GM23338 (cell line): ENCODE results near the gene PRKCQ. TPM values are rescaled to one million over a fixed set of nuclear protein-coding genes. Genes with fewer than 3 reads are reported as not detected.

Experiments
- ATAC-seq: fragments of 200-7000 bp; cut with Tn5 transposase; 3 replicates; pipeline ENCODE4 v1.9.1; 2020
- DNase-seq: peaks from one replicate; pipeline ENCODE4 v3.0.0-alpha.2; 2015; ENCODE audit warnings: low spot score
- H2AFZ ChIP-seq: fragments of 200-600 bp; sonication (generic); 2 replicates; pipeline ENCODE4 v1.8.0; 2016; ENCODE audit warnings: antibody characterized with exemption, mild to moderate bottlenecking, moderate library complexity
- H3F3A ChIP-seq: fragments of 200-600 bp; sonication (generic); replicated peaks from 2 replicates; pipeline ENCODE4 v1.8.0; 2017; ENCODE audit warnings: antibody characterized with exemption, mixed run types, low read depth
- H3K27ac ChIP-seq: fragments of 200-600 bp; sonication (generic); 2 replicates; pipeline ENCODE4 v1.6.1; 2016; ENCODE audit warnings: low read depth
- H3K27me3 ChIP-seq: fragments of 200-600 bp; sonication (generic); 2 replicates; pipeline ENCODE4 v1.8.0; 2016; ENCODE audit warnings: mild to moderate bottlenecking, mixed run types, moderate library complexity; ENCODE audit not compliant: insufficient read depth
- H3K36me3 ChIP-seq: fragments of 200-600 bp; sonication (generic); 2 replicates; pipeline ENCODE4 v1.8.0; 2016; ENCODE audit warnings: mild to moderate bottlenecking; ENCODE audit not compliant: insufficient read depth
- H3K4me1 ChIP-seq: fragments of 200-600 bp; sonication (generic); 2 replicates; pipeline ENCODE4 v1.8.0; 2016; ENCODE audit warnings: mild to moderate bottlenecking, moderate library complexity; ENCODE audit not compliant: insufficient read depth
- H3K4me2 ChIP-seq: fragments of 200-600 bp; sonication (generic); 2 replicates; pipeline ENCODE4 v1.7.1; 2017; ENCODE audit warnings: mixed run types
- H3K4me3 ChIP-seq: fragments of 200-600 bp; sonication (generic); 2 replicates; pipeline ENCODE4 v1.6.1; 2016; ENCODE audit warnings: mixed run types
- H3K79me2 ChIP-seq: fragments of 200-600 bp; sonication (generic); replicated peaks from 2 replicates; pipeline ENCODE4 v1.8.0; 2017; ENCODE audit warnings: mild to moderate bottlenecking; ENCODE audit not compliant: insufficient read depth
- H3K9me2 ChIP-seq: fragments of 200-600 bp; sonication (generic); 2 replicates; pipeline ENCODE4 v1.8.0; 2017; ENCODE audit not compliant: insufficient read depth
- H4K20me1 ChIP-seq: fragments of 200-600 bp; sonication (generic); replicated peaks from 2 replicates; pipeline ENCODE4 v1.8.0; 2017; ENCODE audit warnings: mild to moderate bottlenecking; ENCODE audit not compliant: insufficient read depth
- H3K27ac Mint-ChIP-seq: 2 replicates; pipeline ENCODE4 v1.8.0; 2020; ENCODE audit warnings: inconsistent platforms, mild to moderate bottlenecking, moderate library complexity, mixed read lengths
- H3K27me3 Mint-ChIP-seq: 3 replicates; pipeline ENCODE4 v1.8.0; 2022; ENCODE audit warnings: low read depth, mild to moderate bottlenecking, moderate library complexity, mixed read lengths, inconsistent platforms; ENCODE audit not compliant: insufficient read depth, poor library complexity
- H3K36me3 Mint-ChIP-seq: 3 replicates; pipeline ENCODE4 v1.8.0; 2021; ENCODE audit warnings: low read depth, mild to moderate bottlenecking, inconsistent platforms, moderate library complexity, mixed read lengths
- H3K4me1 Mint-ChIP-seq: 3 replicates; pipeline ENCODE4 v1.8.0; 2020; ENCODE audit warnings: mild to moderate bottlenecking, inconsistent platforms, mixed read lengths
- H3K4me3 Mint-ChIP-seq: 3 replicates; pipeline ENCODE4 v1.8.0; 2021; ENCODE audit warnings: moderate library complexity, mild to moderate bottlenecking, inconsistent platforms, mixed read lengths
- H3K9me3 Mint-ChIP-seq: 3 replicates; pipeline ENCODE4 v1.8.0; 2020; ENCODE audit warnings: moderate library complexity, mild to moderate bottlenecking, inconsistent platforms, mixed read lengths
- CREB1 ChIP-seq: fragments of 250-450 bp; sonication (Bioruptor Pico); IDR thresholded peaks from 2 replicates; pipeline ENCODE4 v1.5.0; 2020; ENCODE audit warnings: low read depth, mild to moderate bottlenecking, moderate library complexity
- ETS1 ChIP-seq: IDR thresholded peaks from 2 replicates; pipeline ENCODE4 v1.6.1; 2016; ENCODE audit warnings: antibody characterized with exemption
- EZH2 ChIP-seq: fragments of 200-600 bp; sonication (generic); IDR thresholded peaks from one replicate; pipeline ENCODE4 v1.8.0; 2017; ENCODE audit warnings: antibody characterized with exemption, mild to moderate bottlenecking, low read depth; ENCODE audit not compliant: unreplicated experiment
- EZH2phosphoT487 ChIP-seq: fragments of 200-600 bp; sonication (generic); IDR thresholded peaks from one replicate; pipeline ENCODE4 v1.8.1; 2018; ENCODE audit warnings: antibody characterized with exemption; ENCODE audit not compliant: unreplicated experiment
- JUNB ChIP-seq: IDR thresholded peaks from one replicate; pipeline ENCODE4 v1.6.1; 2016; ENCODE audit warnings: antibody characterized with exemption; ENCODE audit not compliant: unreplicated experiment
- NANOG ChIP-seq: IDR thresholded peaks from 2 replicates; pipeline ENCODE4 v1.6.1; 2016; ENCODE audit warnings: antibody characterized with exemption, borderline replicate concordance
- POLR2AphosphoS5 ChIP-seq: IDR thresholded peaks from 2 replicates; pipeline ENCODE4 v1.6.1; 2016; ENCODE audit warnings: antibody characterized with exemption, low read depth
- REST ChIP-seq: IDR thresholded peaks from one replicate; pipeline ENCODE4 v1.6.1; 2018; ENCODE audit warnings: antibody characterized with exemption; ENCODE audit not compliant: unreplicated experiment
- STAT1 ChIP-seq: IDR thresholded peaks from one replicate; pipeline ENCODE4 v1.6.1; 2016; ENCODE audit warnings: antibody characterized with exemption; ENCODE audit not compliant: unreplicated experiment
- ZNF114 ChIP-seq: fragments of 250-450 bp; sonication (Bioruptor Pico); IDR thresholded peaks from 2 replicates; pipeline ENCODE4 v1.5.0; 2020; ENCODE audit warnings: mild to moderate bottlenecking, moderate library complexity
- ZNF331 ChIP-seq: fragments of 250-450 bp; sonication (Bioruptor Pico); IDR thresholded peaks from 2 replicates; pipeline ENCODE4 v1.5.0; 2020; ENCODE audit warnings: low read depth, mild to moderate bottlenecking, moderate library complexity
- ZNF462 ChIP-seq: fragments of 250-450 bp; sonication (Bioruptor Pico); IDR thresholded peaks from 2 replicates; pipeline ENCODE4 v1.5.0; 2020; ENCODE audit warnings: mild to moderate bottlenecking, moderate library complexity
- long read RNA-seq: library from polyadenylated mRNA; unstranded; transcript quantifications from one replicate; pipeline ENCODE4 v2.0.0, GENCODE V29; 2020; ENCODE audit not compliant: unreplicated experiment
- polyA plus RNA-seq: library from polyadenylated mRNA; unstranded; fragments of >200 nt; fragmentation: Nextera tagmentation; extraction: Ambion mirVana; gene quantifications from 2 replicates; pipeline ENCODE4 v1.2.1, GENCODE V29; 2016
- total RNA-seq: library from RNA; depleted of rRNA; stranded (reverse); fragments of >200 nt; shearing (Covaris generic); gene quantifications from 2 replicates; pipeline ENCODE4 v1.2.3, GENCODE V29; 2014; rRNA removed
- TF ChIP-seq, protein P1 (sequence below), 2 experiments: fragments of 200-600 bp in 1 of 2; sonication (generic) in 1 of 2; conservative IDR thresholded peaks; 2 replicates each; pipeline versions ENCODE4 v1.5.1 to v1.6.1; 2016 to 2017; ENCODE audit warnings: antibody characterized with exemption in 2 of 2, low read depth in 2 of 2, mild to moderate bottlenecking in 2 of 2, moderate library complexity in 1 of 2

Gene PRKCQ
- total RNA-seq: 27.5 and 28.5 TPM in 2 replicates
- 10.8 and 12.6 TPM in 2 replicates for polyA plus RNA-seq
- long read RNA-seq, partial matches to known transcripts: 0 of 2 reads
- long read RNA-seq, other reads (novel, unspliced or antisense): 1 of 2 reads

GRCh38 chr10:6579904-6580278 is at the start of gene PRKCQ:
Gene PRKCQ (minus strand): TSS chr10:6580276. CDS start chr10:6515135, 65,141 bp downstream.
- Mint-ChIP-seq H3K4me3 (peak within 1 kb of the TSS; percentile 87), H3K4me1 (peaks cover 33% of the 10 kb centered on the region), H3K36me3 (peaks cover 30% of the 10 kb centered on the region), H3K27ac (peak within 1 kb of the TSS; percentile 85), H3K27me3 (peaks cover 8% of the 10 kb centered on the region), H3K9me3 (no peaks in the 10 kb centered on the region; the same call in 2 of the 3 replicates)
- Histone ChIP-seq H3K4me3 (peak within 1 kb of the TSS; percentile 76), H3K4me1 (peaks cover 22% of the 10 kb centered on the region), H3K27me3 (no peaks in the 10 kb centered on the region), H3K36me3 (peaks cover 25% of the 10 kb centered on the region), H2AFZ (peak within 1 kb of the TSS; percentile 77), H3K79me2 (peaks cover 62% of the 10 kb centered on the region), H3K9me2 (no peaks in the 10 kb centered on the region), H3K4me2 (peak within 1 kb of the TSS; percentile 92), H3K27ac (peak within 1 kb of the TSS; percentile 73), H3F3A (peaks cover 6% of the 10 kb centered on the region; the same call in 1 of the 2 replicates), H4K20me1 (0 out of 2 replicates have a peak, but pooled peaks cover 8% of the 10 kb centered on the region)
- TF ChIP-seq STAT1 (no peak), JUNB (no peak), ETS1 (no peak), ZNF462 (CRISPR knock-in tag) (no peak), ZNF331 (CRISPR knock-in tag) (no peak), CREB1 (CRISPR knock-in tag) (no peak), REST (no peak), NANOG (no peak), POLR2AphosphoS5 (no peak), EZH2 (no peak), ZNF114 (CRISPR knock-in tag) (no peak), EZH2phosphoT487 (no peak)
- TF ChIP-seq, protein P1, sequence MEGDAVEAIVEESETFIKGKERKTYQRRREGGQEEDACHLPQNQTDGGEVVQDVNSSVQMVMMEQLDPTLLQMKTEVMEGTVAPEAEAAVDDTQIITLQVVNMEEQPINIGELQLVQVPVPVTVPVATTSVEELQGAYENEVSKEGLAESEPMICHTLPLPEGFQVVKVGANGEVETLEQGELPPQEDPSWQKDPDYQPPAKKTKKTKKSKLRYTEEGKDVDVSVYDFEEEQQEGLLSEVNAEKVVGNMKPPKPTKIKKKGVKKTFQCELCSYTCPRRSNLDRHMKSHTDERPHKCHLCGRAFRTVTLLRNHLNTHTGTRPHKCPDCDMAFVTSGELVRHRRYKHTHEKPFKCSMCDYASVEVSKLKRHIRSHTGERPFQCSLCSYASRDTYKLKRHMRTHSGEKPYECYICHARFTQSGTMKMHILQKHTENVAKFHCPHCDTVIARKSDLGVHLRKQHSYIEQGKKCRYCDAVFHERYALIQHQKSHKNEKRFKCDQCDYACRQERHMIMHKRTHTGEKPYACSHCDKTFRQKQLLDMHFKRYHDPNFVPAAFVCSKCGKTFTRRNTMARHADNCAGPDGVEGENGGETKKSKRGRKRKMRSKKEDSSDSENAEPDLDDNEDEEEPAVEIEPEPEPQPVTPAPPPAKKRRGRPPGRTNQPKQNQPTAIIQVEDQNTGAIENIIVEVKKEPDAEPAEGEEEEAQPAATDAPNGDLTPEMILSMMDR (conservative IDR thresholded peaks at IDR 0.05; ENCODE audit: low read depth in 2 of 2): no peak
- DNase-seq (peak; percentile 61), ATAC-seq (no peak)
